GM21381 (cell line): ENCODE measurements around the gene KCNS1.

Experiments used
- ATAC-seq: cut with Tn5 transposase; IDR thresholded peaks from one replicate; pipeline ENCODE4 v1.9.1; 2021; ENCODE audit warnings: mild to moderate bottlenecking, moderate library complexity; ENCODE audit not compliant: unreplicated experiment

The KCNS1 gene

GRCh38 chr20:45109634-45110033, 8.7 kb upstream of the KCNS1 start:
- no peak for ATAC-seq

GRCh38 chr20:45105317-45105716, 4.4 kb upstream of the KCNS1 start:
- ATAC-seq: no peak

GRCh38 chr20:45104786-45105185, 3.9 kb upstream of the KCNS1 start:
- no peak for ATAC-seq

GRCh38 chr20:45103072-45103471, 2.1 kb upstream of the KCNS1 start:
- no peak for ATAC-seq

GRCh38 chr20:45101333-45101850, 465 bp upstream of the KCNS1 start:
- no peak for ATAC-seq

- no peak for ATAC-seq
These were observed 2.7 kb downstream of the KCNS1 start for GRCh38 chr20:45098103-45098773.

GRCh38 chr20:45097485-45098102, 3.3 kb downstream of the KCNS1 start:
- no peak for ATAC-seq

GRCh38 chr20:45096781-45097180, 4.1 kb downstream of the KCNS1 start:
- ATAC-seq: no peak

- ATAC-seq: no peak
These were observed 5.1 kb downstream of the KCNS1 start for GRCh38 chr20:45095805-45096238.

- ATAC-seq: no peak
These were observed 5.9 kb downstream of the KCNS1 start for GRCh38 chr20:45094864-45095574.

GRCh38 chr20:45094201-45094600, 6.7 kb downstream of the KCNS1 start:
- ATAC-seq: no peak

- no peak for ATAC-seq
These were observed 8.0 kb downstream of the KCNS1 start for GRCh38 chr20:45092898-45093297.

GRCh38 chr20:45091366-45091765, 9.6 kb downstream of the KCNS1 start:
- no peak for ATAC-seq

- ATAC-seq: no peak
These were observed 10.4 kb downstream of the KCNS1 start for GRCh38 chr20:45090481-45090880.

GRCh38 chr20:45088247-45088646, 12.7 kb downstream of the KCNS1 start:
- no peak for ATAC-seq

- no peak for ATAC-seq
These were observed 13.1 kb downstream of the KCNS1 start for GRCh38 chr20:45087814-45088213.

GRCh38 chr20:45087097-45087790, 13.7 kb downstream of the KCNS1 start:
- no peak for ATAC-seq

GRCh38 chr20:45085867-45086266, 15.1 kb downstream of the KCNS1 start:
- no peak for ATAC-seq

- no peak for ATAC-seq
These were observed 15.6 kb downstream of the KCNS1 start for GRCh38 chr20:45085289-45085688.

- ATAC-seq: no peak
These were observed 17.8 kb downstream of the KCNS1 start for GRCh38 chr20:45083127-45083526.

- no peak for ATAC-seq
These were observed 18.5 kb downstream of the KCNS1 start for GRCh38 chr20:45082468-45082867.
